Measurements from ENCODE around the gene ACTR2.

- no peak for TF ChIP-seq CTCF (IDR thresholded peaks at IDR 0.05)
- TF ChIP-seq POLR2A (IDR thresholded peaks at IDR 0.05), result no peak
- TF ChIP-seq EP300 (IDR thresholded peaks at IDR 0.05), result no peak
These were observed 66.5 kb downstream of the ACTR2 start for GRCh38 chr2:65294136-65294535.

All from tibial nerve (tissue), 4 donors.